GM12878 (cell line): Measurements from ENCODE around the gene CDKL5. TPM values are rescaled to one million over a fixed set of nuclear protein-coding genes. Genes with fewer than 3 reads are reported as not detected.

Experiments
- CEBPB ChIP-seq, 2 experiments: fragments of 150-350 bp in 1 of 2; IDR thresholded peaks; 2 replicates each; pipeline ENCODE4 v1.6.1; 2012 to 2014; ENCODE audit warnings: low read depth in 2 of 2, low read length in 2 of 2, borderline replicate concordance in 1 of 2, inconsistent platforms in 1 of 2
- CREM ChIP-seq: IDR thresholded peaks from 2 replicates; pipeline ENCODE4 v1.6.1; 2014; ENCODE audit warnings: antibody characterized with exemption, low read depth
- EED ChIP-seq: sonication (generic); IDR thresholded peaks from 2 replicates; pipeline ENCODE4 v1.6.1; 2016; ENCODE audit warnings: antibody characterized with exemption, low read depth
- HDAC6 ChIP-seq: fragments of 200-600 bp; sonication (generic); IDR thresholded peaks from one replicate; pipeline ENCODE4 v1.8.0; 2017; ENCODE audit warnings: antibody characterized with exemption; ENCODE audit not compliant: unreplicated experiment
- JUNB ChIP-seq: IDR thresholded peaks from 2 replicates; pipeline ENCODE4 v1.6.1; 2016; ENCODE audit warnings: antibody characterized with exemption, mild to moderate bottlenecking
- MEF2A ChIP-seq: IDR thresholded peaks from 2 replicates; pipeline ENCODE4 v1.6.1; 2011; ENCODE audit warnings: low read depth, mild to moderate bottlenecking, low read length, moderate library complexity; ENCODE audit not compliant: insufficient read depth
- MEF2B ChIP-seq: fragments of 450-650 bp; IDR thresholded peaks from 2 replicates; pipeline ENCODE4 v1.6.1; 2018; ENCODE audit warnings: mild to moderate bottlenecking, moderate library complexity; ENCODE audit not compliant: partially characterized antibody, poor library complexity, severe bottlenecking
- MTA3 ChIP-seq: IDR thresholded peaks from 2 replicates; pipeline ENCODE4 v1.6.1; 2012; ENCODE audit warnings: low read length, inconsistent platforms, borderline replicate concordance
- NFIC ChIP-seq: IDR thresholded peaks from 2 replicates; pipeline ENCODE4 v1.6.1; 2012; ENCODE audit warnings: low read depth, mild to moderate bottlenecking, inconsistent platforms, low read length, moderate library complexity
- RAD21 ChIP-seq: IDR thresholded peaks from 2 replicates; pipeline ENCODE4 v1.6.1; 2011; ENCODE audit warnings: mild to moderate bottlenecking, low read depth, low read length, moderate library complexity; ENCODE audit not compliant: insufficient read depth
- SRF ChIP-seq, 2 experiments: IDR thresholded peaks; 2 replicates each; pipeline ENCODE4 v1.6.1; 2011; ENCODE audit warnings: low read depth in 2 of 2, low read length in 2 of 2, mild to moderate bottlenecking in 1 of 2, moderate library complexity in 1 of 2
- TCF7 ChIP-seq: IDR thresholded peaks from 2 replicates; pipeline ENCODE4 v1.6.1; 2014; ENCODE audit warnings: antibody characterized with exemption, borderline replicate concordance
- polyA plus RNA-seq, 11 experiments: library from polyadenylated mRNA; depleted of rRNA in 4 of 11; unstranded in 6 of 11; stranded (reverse) in 5 of 11; fragments of >200 nt; fragmentation: Nextera tagmentation in 4 of 11; fragmentation: Illumina TruSeq in 1 of 11; extraction: Ambion mirVana in 4 of 11; extraction: Trizol in 1 of 11; gene quantifications; 1 replicate in 1 of 11; 2 replicates in 10 of 11; pipeline versions ENCODE4 v1.2.1 to v1.2.3, GENCODE V29; 2011 to 2016; ENCODE audit warnings: inconsistent platforms in 2 of 11, missing spikeins in 2 of 11, low read depth in 1 of 11
- total RNA-seq, 4 experiments: library from RNA; depleted of rRNA in 3 of 4; stranded (reverse); fragments of >200 nt in 3 of 4; fragmentation: Illumina TruSeq in 1 of 4; extraction: Trizol in 1 of 4; gene quantifications; 2 replicates each; pipeline versions ENCODE4 v1.2.1 to v1.2.3, GENCODE V29; 2013 to 2021
- TF ChIP-seq, protein P1 (sequence below): fragments of 450-650 bp; IDR thresholded peaks from 2 replicates; pipeline ENCODE4 v1.6.1; 2018; ENCODE audit warnings: borderline replicate concordance, mild to moderate bottlenecking; ENCODE audit not compliant: partially characterized antibody

CDKL5 gene
- total and polyA plus RNA-seq, 10 of the 15 experiments (the other 5 are each of a cell fraction or from before 2014, with no cell fraction given), result 1.4 to 14.5 (median 6.3) TPM

- TF ChIP-seq SRF (IDR thresholded peaks at IDR 0.05; ENCODE audit: low read depth in 2 of 2, low read length in 2 of 2), result no peak
- 0 out of 2 replicates have a peak, but pooled peaks have one; percentile 43 for TF ChIP-seq MTA3
- 0 out of 4 replicates have a peak, but pooled peaks of 1 of the 2 experiments have one; percentile 21 for TF ChIP-seq CEBPB (IDR thresholded peaks at IDR 0.05; ENCODE audit: borderline replicate concordance in 1 of 2, low read depth in 2 of 2, low read length in 2 of 2)
- peak; percentile 19; the same call in 1 of the 2 replicates for TF ChIP-seq RAD21
- TF ChIP-seq, protein P1, sequence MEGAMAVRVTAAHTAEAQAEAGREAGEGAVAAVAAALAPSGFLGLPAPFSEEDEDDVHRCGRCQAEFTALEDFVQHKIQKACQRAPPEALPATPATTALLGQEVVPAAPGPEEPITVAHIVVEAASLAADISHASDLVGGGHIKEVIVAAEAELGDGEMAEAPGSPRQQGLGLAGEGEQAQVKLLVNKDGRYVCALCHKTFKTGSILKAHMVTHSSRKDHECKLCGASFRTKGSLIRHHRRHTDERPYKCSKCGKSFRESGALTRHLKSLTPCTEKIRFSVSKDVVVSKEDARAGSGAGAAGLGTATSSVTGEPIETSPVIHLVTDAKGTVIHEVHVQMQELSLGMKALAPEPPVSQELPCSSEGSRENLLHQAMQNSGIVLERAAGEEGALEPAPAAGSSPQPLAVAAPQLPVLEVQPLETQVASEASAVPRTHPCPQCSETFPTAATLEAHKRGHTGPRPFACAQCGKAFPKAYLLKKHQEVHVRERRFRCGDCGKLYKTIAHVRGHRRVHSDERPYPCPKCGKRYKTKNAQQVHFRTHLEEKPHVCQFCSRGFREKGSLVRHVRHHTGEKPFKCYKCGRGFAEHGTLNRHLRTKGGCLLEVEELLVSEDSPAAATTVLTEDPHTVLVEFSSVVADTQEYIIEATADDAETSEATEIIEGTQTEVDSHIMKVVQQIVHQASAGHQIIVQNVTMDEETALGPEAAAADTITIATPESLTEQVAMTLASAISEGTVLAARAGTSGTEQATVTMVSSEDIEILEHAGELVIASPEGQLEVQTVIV, result no peak
- TF ChIP-seq CREM, result peak; percentile 48; the same call in 1 of the 2 replicates
- peak; percentile 91 for TF ChIP-seq MEF2A
- peak; percentile 92 for TF ChIP-seq JUNB
- peak; percentile 35; the same call in 1 of the 2 replicates for TF ChIP-seq TCF7
- no peak for TF ChIP-seq HDAC6
- TF ChIP-seq NFIC, result peak; percentile 90
- TF ChIP-seq MEF2B, result peak; percentile 90
- TF ChIP-seq EED, result peak; percentile 48; the same call in 1 of the 2 replicates
Observed at GRCh38 chrX:18537524-18537923, 112.1 kb downstream of the CDKL5 start (continued).
